C4-2B (cell line): ENCODE measurements around the gene CLTC.

ENCODE experiments used
- ZFX ChIP-seq: fragments of 450-650 bp; IDR thresholded peaks from 2 replicates; pipeline ENCODE4 v1.6.1; 2017
- TF ChIP-seq, protein P1 (sequence below): fragments of 450-650 bp; conservative IDR thresholded peaks from 2 replicates; pipeline ENCODE4 v1.5.1; 2017; ENCODE audit warnings: mild to moderate bottlenecking

DNA sequence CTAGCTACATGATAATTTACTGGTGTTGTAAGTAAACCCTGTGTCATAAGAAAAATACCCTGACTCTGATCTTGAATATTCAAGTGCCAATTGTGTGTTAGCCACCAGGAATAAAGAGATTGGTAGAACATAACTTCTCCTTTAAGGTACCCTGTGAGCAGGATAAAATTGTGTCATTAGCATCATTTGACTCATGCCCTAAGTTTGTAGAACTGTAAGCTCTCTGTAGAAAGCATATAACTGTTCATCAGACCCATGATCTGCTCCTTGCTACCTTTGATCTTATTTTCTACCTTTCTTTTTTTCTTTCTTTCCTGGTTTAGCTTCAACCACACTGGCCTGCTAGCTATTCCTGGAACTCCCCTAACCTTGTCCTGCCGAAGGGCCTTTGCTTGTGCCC is 51.7 kb downstream of the CLTC start:
- TF ChIP-seq, protein P1, sequence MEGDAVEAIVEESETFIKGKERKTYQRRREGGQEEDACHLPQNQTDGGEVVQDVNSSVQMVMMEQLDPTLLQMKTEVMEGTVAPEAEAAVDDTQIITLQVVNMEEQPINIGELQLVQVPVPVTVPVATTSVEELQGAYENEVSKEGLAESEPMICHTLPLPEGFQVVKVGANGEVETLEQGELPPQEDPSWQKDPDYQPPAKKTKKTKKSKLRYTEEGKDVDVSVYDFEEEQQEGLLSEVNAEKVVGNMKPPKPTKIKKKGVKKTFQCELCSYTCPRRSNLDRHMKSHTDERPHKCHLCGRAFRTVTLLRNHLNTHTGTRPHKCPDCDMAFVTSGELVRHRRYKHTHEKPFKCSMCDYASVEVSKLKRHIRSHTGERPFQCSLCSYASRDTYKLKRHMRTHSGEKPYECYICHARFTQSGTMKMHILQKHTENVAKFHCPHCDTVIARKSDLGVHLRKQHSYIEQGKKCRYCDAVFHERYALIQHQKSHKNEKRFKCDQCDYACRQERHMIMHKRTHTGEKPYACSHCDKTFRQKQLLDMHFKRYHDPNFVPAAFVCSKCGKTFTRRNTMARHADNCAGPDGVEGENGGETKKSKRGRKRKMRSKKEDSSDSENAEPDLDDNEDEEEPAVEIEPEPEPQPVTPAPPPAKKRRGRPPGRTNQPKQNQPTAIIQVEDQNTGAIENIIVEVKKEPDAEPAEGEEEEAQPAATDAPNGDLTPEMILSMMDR = no peak
- no peak for TF ChIP-seq ZFX
